HFFc6 (cell line): ENCODE results near the gene SLC7A8. TPM values are rescaled to one million over a fixed set of nuclear protein-coding genes. Genes with fewer than 3 reads are reported as not detected.

Experiments
- DNase-seq: peaks from one replicate; pipeline ENCODE4 v3.0.0-alpha.2; 2018
- H3K27ac Mint-ChIP-seq: 2 replicates; pipeline ENCODE4 v1.8.0; 2020; ENCODE audit warnings: mild to moderate bottlenecking, mixed read lengths
- H3K27me3 Mint-ChIP-seq: 2 replicates; pipeline ENCODE4 v1.8.0; 2021; ENCODE audit warnings: mild to moderate bottlenecking, moderate library complexity, mixed read lengths; ENCODE audit not compliant: insufficient read depth
- H3K36me3 Mint-ChIP-seq: 2 replicates; pipeline ENCODE4 v1.8.0; 2021; ENCODE audit warnings: low read depth, mixed read lengths
- H3K4me1 Mint-ChIP-seq: 2 replicates; pipeline ENCODE4 v1.8.0; 2020; ENCODE audit warnings: low read depth, mixed read lengths
- H3K4me3 Mint-ChIP-seq: 2 replicates; pipeline ENCODE4 v1.8.0; 2020; ENCODE audit warnings: mild to moderate bottlenecking, moderate library complexity, mixed read lengths
- H3K9me3 Mint-ChIP-seq: 2 replicates; pipeline ENCODE4 v1.8.0; 2020; ENCODE audit warnings: mild to moderate bottlenecking, mixed read lengths
- CTCF ChIP-seq: fragments of 200-600 bp; sonication (generic); IDR thresholded peaks from 2 replicates; pipeline ENCODE4 v1.5.0; 2021; ENCODE audit warnings: antibody characterized with exemption, mild to moderate bottlenecking
- total RNA-seq, 6 experiments: library from RNA; stranded (reverse); fragmentation: NEBNext Ultra II Directional; extraction: Animal tissue kit (Norgen Biotek cat#: 25700); gene quantifications; 2 replicates in 1 of 6; 3 replicates in 5 of 6; pipeline ENCODE4 v1.2.3, GENCODE V29; 2021

Gene SLC7A8
- total RNA-seq, 6 experiments from 2014 or later: 13.0 to 24.2 (median 23.3) TPM

- H3K27me3 Mint-ChIP-seq: no peaks in the 10 kb centered on the region; the same call in 1 of the 2 replicates
- no peak overlapping the region for H3K27ac Mint-ChIP-seq
- TF ChIP-seq CTCF: no peak
- no peak overlapping the region for H3K4me3 Mint-ChIP-seq
- DNase-seq: no peak
- no peaks in the 10 kb centered on the region for H3K36me3 Mint-ChIP-seq
- no peaks in the 10 kb centered on the region for H3K9me3 Mint-ChIP-seq
- H3K4me1 Mint-ChIP-seq: peaks cover 51% of the 10 kb centered on the region
Observed at GRCh38 chr14:23163830-23164229, 19.6 kb downstream of the SLC7A8 start.

- Mint-ChIP-seq H3K9me3 (no peaks in the 10 kb centered on the region), H3K36me3 (no peaks in the 10 kb centered on the region), H3K27me3 (no peaks in the 10 kb centered on the region; the same call in 1 of the 2 replicates), H3K4me3 (no peak overlapping the region), H3K27ac (no peak overlapping the region), H3K4me1 (peaks cover 44% of the 10 kb centered on the region)
- no peak for TF ChIP-seq CTCF
- no peak for DNase-seq
Observed at GRCh38 chr14:23162800-23163199, 20.7 kb downstream of the SLC7A8 start.

- Mint-ChIP-seq H3K4me3 (no peak overlapping the region), H3K27ac (no peak overlapping the region), H3K36me3 (no peaks in the 10 kb centered on the region), H3K27me3 (no peaks in the 10 kb centered on the region; the same call in 1 of the 2 replicates), H3K9me3 (no peaks in the 10 kb centered on the region), H3K4me1 (peaks cover 36% of the 10 kb centered on the region)
- TF ChIP-seq CTCF: no peak
- DNase-seq: no peak
Observed at GRCh38 chr14:23162005-23162404, 21.5 kb downstream of the SLC7A8 start.

DNA sequence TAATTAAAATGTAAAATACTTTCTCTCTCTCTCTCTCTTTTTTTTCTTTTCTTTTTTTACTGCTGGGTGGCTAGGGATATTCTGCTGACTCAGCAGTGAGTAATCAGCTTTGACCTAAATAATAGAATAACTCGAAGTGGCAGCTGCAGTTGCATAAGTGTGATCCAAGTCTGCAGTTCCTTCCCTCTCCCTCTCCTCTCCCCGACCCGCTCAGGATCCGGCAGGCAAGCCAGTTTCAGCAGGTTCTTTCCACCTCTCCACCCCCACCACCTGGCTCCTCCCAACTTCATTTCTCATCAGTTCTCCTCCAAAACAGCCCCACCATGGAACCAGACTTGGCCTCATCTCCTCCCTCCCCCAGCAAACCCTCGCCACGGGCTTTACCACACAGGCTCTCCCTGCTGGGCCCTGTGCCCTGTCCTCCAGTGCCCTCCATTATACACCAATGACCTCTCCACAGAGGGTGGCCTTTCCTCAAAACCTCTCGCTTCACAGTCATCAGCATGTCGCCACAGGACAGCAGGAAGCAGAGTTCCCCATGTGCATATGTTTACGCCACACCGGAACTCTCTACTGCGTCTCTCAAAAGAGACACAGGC, 22.4 kb downstream of the SLC7A8 start:
- peaks cover 32% of the 10 kb centered on the region for H3K4me1 Mint-ChIP-seq
- DNase-seq: peak; percentile 81
- peak overlapping the region; percentile 17 for H3K27ac Mint-ChIP-seq
- H3K27me3 Mint-ChIP-seq: no peaks in the 10 kb centered on the region; the same call in 1 of the 2 replicates
- H3K9me3 Mint-ChIP-seq: no peaks in the 10 kb centered on the region
- no peak for TF ChIP-seq CTCF
- H3K36me3 Mint-ChIP-seq: no peaks in the 10 kb centered on the region
- H3K4me3 Mint-ChIP-seq: peak overlapping the region; percentile 34; the same call in 1 of the 2 replicates

DNA sequence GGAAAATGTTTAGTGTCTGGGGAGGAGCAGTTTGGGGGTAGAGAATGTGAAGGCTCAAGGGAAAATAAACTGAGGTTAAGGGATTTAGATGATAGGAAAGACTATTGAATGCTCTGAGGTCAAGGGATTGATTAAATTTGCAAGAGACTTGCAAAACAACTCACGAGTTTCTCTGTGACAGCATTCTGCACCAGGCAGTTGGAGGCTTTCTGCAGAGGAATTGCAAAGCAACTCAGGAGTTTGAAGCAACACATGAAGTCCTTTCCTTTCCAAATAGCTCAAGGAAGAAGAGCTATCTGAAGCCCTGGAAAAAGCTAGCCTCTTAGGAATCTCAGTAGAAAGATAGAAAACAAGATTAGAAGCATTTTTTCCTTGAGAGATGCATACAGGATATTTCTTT, 23.9 kb downstream of the SLC7A8 start:
- Mint-ChIP-seq H3K36me3 (no peaks in the 10 kb centered on the region), H3K4me3 (no peak overlapping the region), H3K4me1 (peaks cover 47% of the 10 kb centered on the region), H3K27ac (no peak overlapping the region), H3K9me3 (no peaks in the 10 kb centered on the region), H3K27me3 (no peaks in the 10 kb centered on the region; the same call in 1 of the 2 replicates)
- TF ChIP-seq CTCF: no peak
- DNase-seq: no peak
